ENCODE data around the gene SPAG4. TPM values are rescaled to one million over a fixed set of nuclear protein-coding genes. Genes with fewer than 3 reads are reported as not detected.

The SPAG4 gene
- total RNA-seq, 2 experiments from 2014 or later: 3.8 to 5.7 TPM

GRCh38 chr20:35641743-35642142 lies 26.1 kb downstream of the SPAG4 start:
- POLR2A ChIA-PET: interaction anchor here (0.5 to 1.5 kb wide), 2 partner anchors 11 to 144 kb away, joined by 3 to 4 read pairs; no protein-coding TSS in a partner anchor
- H3K4me1 Mint-ChIP-seq: peaks cover 53% of the 10 kb centered on the region
- peaks cover 15% of the 10 kb centered on the region for H3K36me3 Mint-ChIP-seq
- H3K27ac Mint-ChIP-seq: no peak overlapping the region
- H3K9me3 Mint-ChIP-seq: no peaks in the 10 kb centered on the region
- ATAC-seq (ENCODE audit: low read depth): no peak
- no peaks in the 10 kb centered on the region for H3K27me3 Mint-ChIP-seq
- DNase-seq: no peak
- no peak overlapping the region for H3K4me3 Mint-ChIP-seq

GRCh38 chr20:35643045-35643444 lies 27.4 kb downstream of the SPAG4 start:
- peaks cover 51% of the 10 kb centered on the region for H3K4me1 Mint-ChIP-seq
- ATAC-seq (ENCODE audit: low read depth) (no peak), DNase-seq (no peak)
- no peaks in the 10 kb centered on the region for H3K27me3 Mint-ChIP-seq
- no peak overlapping the region for H3K4me3 Mint-ChIP-seq
- POLR2A ChIA-PET: no interaction called here
- H3K9me3 Mint-ChIP-seq: no peaks in the 10 kb centered on the region
- H3K36me3 Mint-ChIP-seq: peaks cover 20% of the 10 kb centered on the region
- H3K27ac Mint-ChIP-seq: no peak overlapping the region

GRCh38 chr20:35644806-35645205 lies 29.2 kb downstream of the SPAG4 start:
- POLR2A ChIA-PET: interaction anchor here (0.6 to 1.0 kb wide), 2 partner anchors 16 to 25 kb away, joined by 3 read pairs; no protein-coding TSS in a partner anchor
- no peak overlapping the region for H3K4me3 Mint-ChIP-seq
- peak overlapping the region; percentile 2 for H3K27ac Mint-ChIP-seq
- H3K36me3 Mint-ChIP-seq: peaks cover 34% of the 10 kb centered on the region
- no peaks in the 10 kb centered on the region for H3K27me3 Mint-ChIP-seq
- no peaks in the 10 kb centered on the region for H3K9me3 Mint-ChIP-seq
- DNase-seq (no peak), ATAC-seq (ENCODE audit: low read depth) (no peak)
- peaks cover 44% of the 10 kb centered on the region for H3K4me1 Mint-ChIP-seq

GRCh38 chr20:35648836-35649235 lies 33.2 kb downstream of the SPAG4 start:
- Mint-ChIP-seq H3K9me3 (no peaks in the 10 kb centered on the region), H3K36me3 (peaks cover 39% of the 10 kb centered on the region), H3K27me3 (no peaks in the 10 kb centered on the region), H3K4me1 (peaks cover 30% of the 10 kb centered on the region), H3K4me3 (no peak overlapping the region), H3K27ac (peak overlapping the region; percentile 4)
- POLR2A ChIA-PET: interaction anchor here (0.9 kb wide), 1 partner anchor 16 kb away, joined by 3 read pairs; the partner anchor contains the start of genes CPNE1 and RBM12
- DNase-seq: no peak
- no peak for ATAC-seq (ENCODE audit: low read depth)

DNA sequence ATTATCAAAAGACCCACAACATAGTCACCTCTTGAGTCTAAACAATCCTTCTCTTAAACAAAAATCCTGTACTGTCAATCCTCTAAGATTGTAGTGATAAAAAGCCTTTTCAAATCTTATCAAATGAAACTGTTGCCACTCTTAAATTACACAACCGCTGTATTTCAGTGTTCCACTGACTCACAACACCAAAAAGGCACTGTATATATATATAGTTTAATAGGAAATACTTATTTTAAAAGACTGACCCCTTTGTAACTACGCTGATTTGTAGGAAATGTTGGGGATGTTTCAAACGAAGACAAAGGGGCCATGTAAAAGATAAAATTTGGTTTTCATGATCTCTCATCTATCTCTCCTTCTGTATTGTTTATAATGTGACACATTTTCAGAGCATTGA lies 35.0 kb downstream of the SPAG4 start:
- Mint-ChIP-seq H3K9me3 (no peaks in the 10 kb centered on the region), H3K27ac (no peak overlapping the region), H3K4me3 (no peak overlapping the region), H3K4me1 (peaks cover 15% of the 10 kb centered on the region), H3K36me3 (peaks cover 34% of the 10 kb centered on the region), H3K27me3 (no peaks in the 10 kb centered on the region)
- POLR2A ChIA-PET: no interaction called here
- ATAC-seq (ENCODE audit: low read depth) (no peak), DNase-seq (no peak)

DNA sequence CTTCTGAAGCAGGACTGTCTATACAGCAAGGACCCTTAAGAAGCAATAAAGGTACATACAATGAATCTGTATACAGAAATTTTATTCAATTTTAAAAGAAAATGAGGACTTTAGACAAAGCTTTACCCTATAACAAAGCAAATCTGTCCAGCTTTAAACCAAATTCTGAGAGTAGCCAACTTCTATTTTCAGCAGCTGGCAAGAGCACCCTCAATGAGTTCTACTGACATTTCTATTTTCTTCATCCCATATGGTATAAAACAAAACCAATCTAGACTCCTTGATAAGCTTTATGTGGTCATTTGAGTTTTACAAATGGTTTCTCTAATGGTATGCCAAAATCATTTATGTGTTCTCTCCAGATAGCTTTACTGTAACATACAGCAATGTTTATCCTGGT lies 36.3 kb downstream of the SPAG4 start:
- Mint-ChIP-seq H3K27ac (no peak overlapping the region), H3K36me3 (peaks cover 36% of the 10 kb centered on the region), H3K4me1 (peaks cover 10% of the 10 kb centered on the region), H3K4me3 (no peak overlapping the region), H3K9me3 (no peaks in the 10 kb centered on the region), H3K27me3 (no peaks in the 10 kb centered on the region)
- DNase-seq (no peak), ATAC-seq (ENCODE audit: low read depth) (no peak)
- POLR2A ChIA-PET: interaction anchor here (0.7 to 1.6 kb wide), 2 partner anchors 9 to 12 kb away, joined by 3 to 5 read pairs; partner anchors contain the start of genes CPNE1 and RBM12

GRCh38 chr20:35652641-35653429 lies 37.2 kb downstream of the SPAG4 start:
- Mint-ChIP-seq H3K27me3 (no peaks in the 10 kb centered on the region), H3K9me3 (no peaks in the 10 kb centered on the region), H3K36me3 (peaks cover 38% of the 10 kb centered on the region), H3K27ac (no peak overlapping the region), H3K4me1 (peaks cover 15% of the 10 kb centered on the region), H3K4me3 (no peak overlapping the region)
- POLR2A ChIA-PET: interaction anchor here (0.7 to 1.6 kb wide), 2 partner anchors 8 to 11 kb away, joined by 3 to 5 read pairs; partner anchors contain the start of genes CPNE1 and RBM12
- no peak for DNase-seq
- ATAC-seq (ENCODE audit: low read depth): no peak

DNA sequence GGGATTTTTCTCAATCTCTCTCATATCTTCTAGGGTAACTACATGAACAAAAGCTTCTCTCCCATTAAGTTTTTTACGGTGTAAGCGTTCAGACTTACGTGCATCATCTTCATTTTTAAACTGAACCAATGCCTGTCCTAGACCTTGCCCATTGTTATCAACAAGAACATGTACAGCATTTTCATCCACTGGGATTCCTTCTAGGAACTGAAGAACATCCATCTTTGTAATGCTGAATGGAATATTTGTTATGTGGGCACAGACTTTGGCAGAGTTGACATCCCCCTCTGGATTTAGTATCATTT lies 37.8 kb downstream of the SPAG4 start:
- Mint-ChIP-seq H3K9me3 (no peaks in the 10 kb centered on the region), H3K4me1 (peaks cover 15% of the 10 kb centered on the region), H3K27me3 (no peaks in the 10 kb centered on the region), H3K27ac (no peak overlapping the region), H3K4me3 (no peak overlapping the region), H3K36me3 (peaks cover 34% of the 10 kb centered on the region)
- DNase-seq: no peak
- no peak for ATAC-seq (ENCODE audit: low read depth)
- POLR2A ChIA-PET: interaction anchor here (1.0 kb wide), 1 partner anchor 35 kb away, joined by 4 read pairs; no protein-coding TSS in a partner anchor

DNA sequence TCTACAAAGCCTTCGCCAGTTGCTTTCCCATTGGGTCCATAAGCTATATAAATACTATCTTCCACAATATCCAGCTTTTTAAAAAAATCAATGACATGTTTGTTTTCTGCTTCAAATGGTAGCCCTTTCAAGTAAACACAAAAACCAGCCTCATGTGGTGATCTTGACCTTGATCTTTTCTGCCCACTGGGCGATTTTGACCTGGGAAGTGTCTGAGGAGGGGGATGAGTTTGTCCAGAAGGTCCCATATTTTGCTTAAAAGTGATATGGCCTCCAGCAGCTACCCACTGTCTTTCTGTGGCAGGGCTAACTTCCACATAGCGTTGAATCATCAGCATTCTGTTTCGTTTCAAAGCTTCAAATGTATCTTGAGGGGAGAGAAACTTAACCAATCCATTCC lies 38.3 kb downstream of the SPAG4 start:
- Mint-ChIP-seq H3K27ac (no peak overlapping the region), H3K4me3 (no peak overlapping the region), H3K36me3 (peaks cover 33% of the 10 kb centered on the region), H3K9me3 (no peaks in the 10 kb centered on the region), H3K4me1 (peaks cover 17% of the 10 kb centered on the region), H3K27me3 (no peaks in the 10 kb centered on the region)
- ATAC-seq (ENCODE audit: low read depth) (no peak), DNase-seq (no peak)
- POLR2A ChIA-PET: interaction anchor here (1.0 to 1.4 kb wide), 2 partner anchors 12 to 35 kb away, joined by 3 to 4 read pairs; no protein-coding TSS in a partner anchor

DNA sequence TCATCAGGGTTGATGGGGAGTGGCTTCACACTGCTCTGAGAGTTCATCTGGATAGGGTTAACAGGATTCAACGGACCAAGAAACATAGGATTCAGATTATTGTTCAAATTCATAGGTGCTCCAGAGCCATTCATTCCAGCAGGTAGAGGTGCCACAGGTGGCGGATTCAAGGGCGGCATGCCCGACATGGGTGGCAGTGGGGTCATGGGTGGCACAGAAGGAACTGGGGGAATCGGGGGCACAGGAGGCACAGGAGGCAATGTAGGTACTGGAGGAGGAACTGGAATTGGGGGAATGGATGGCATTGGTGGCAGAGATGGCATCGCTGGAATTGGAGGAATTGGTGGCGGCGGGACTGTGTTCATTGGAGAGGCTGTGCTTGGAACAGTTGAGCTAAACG lies 38.8 kb downstream of the SPAG4 start:
- peaks cover 30% of the 10 kb centered on the region for H3K36me3 Mint-ChIP-seq
- ATAC-seq (ENCODE audit: low read depth): no peak
- POLR2A ChIA-PET: interaction anchor here (1.0 to 1.4 kb wide), 2 partner anchors 12 to 36 kb away, joined by 3 to 4 read pairs; no protein-coding TSS in a partner anchor
- H3K4me3 Mint-ChIP-seq: no peak overlapping the region
- no peaks in the 10 kb centered on the region for H3K9me3 Mint-ChIP-seq
- peaks cover 20% of the 10 kb centered on the region for H3K4me1 Mint-ChIP-seq
- H3K27ac Mint-ChIP-seq: no peak overlapping the region
- no peak for DNase-seq
- H3K27me3 Mint-ChIP-seq: no peaks in the 10 kb centered on the region

DNA sequence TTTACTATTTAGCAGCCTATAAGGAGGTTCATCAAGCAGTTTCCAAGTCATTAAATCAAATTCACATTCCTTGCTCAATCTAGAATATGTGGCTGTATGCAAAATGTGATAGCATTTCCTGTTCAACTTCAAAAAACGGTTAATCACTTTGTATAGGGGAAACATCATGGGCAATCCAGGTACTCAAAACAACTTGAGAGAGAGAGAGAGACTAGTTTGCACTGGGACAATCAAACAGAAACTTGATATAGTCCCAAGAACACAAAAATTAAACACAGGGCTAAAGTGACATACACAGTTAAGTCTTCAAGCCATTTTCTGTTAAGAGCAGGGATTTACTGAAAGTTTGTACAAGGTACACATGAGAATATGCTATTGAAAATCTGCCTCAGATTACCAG lies 41.6 kb downstream of the SPAG4 start:
- POLR2A ChIA-PET: interaction anchor here (1.2 kb wide), 1 partner anchor 14 kb away, joined by 3 read pairs; no protein-coding TSS in a partner anchor
- no peak for DNase-seq
- Mint-ChIP-seq H3K4me1 (peaks cover 36% of the 10 kb centered on the region), H3K9me3 (no peaks in the 10 kb centered on the region), H3K36me3 (peaks cover 19% of the 10 kb centered on the region), H3K27ac (peak overlapping the region; percentile 68), H3K27me3 (no peaks in the 10 kb centered on the region), H3K4me3 (peak overlapping the region; percentile 55)
- no peak for ATAC-seq (ENCODE audit: low read depth)

- no peak for ATAC-seq (ENCODE audit: low read depth)
- H3K9me3 Mint-ChIP-seq: no peaks in the 10 kb centered on the region
- DNase-seq: no peak
Measured at GRCh38 chr20:35660122-35660937, 44.7 kb downstream of the SPAG4 start.

GRCh38 chr20:35661053-35661452 lies 45.4 kb downstream of the SPAG4 start:
- Mint-ChIP-seq H3K36me3 (peaks cover 28% of the 10 kb centered on the region), H3K4me3 (peak overlapping the region; percentile 79), H3K4me1 (peaks cover 46% of the 10 kb centered on the region), H3K27ac (peak overlapping the region; percentile 84), H3K27me3 (no peaks in the 10 kb centered on the region), H3K9me3 (no peaks in the 10 kb centered on the region)
- POLR2A ChIA-PET: interaction anchor here (0.7 to 4.8 kb wide), 7 partner anchors 9 to 293 kb away, joined by 3 to 54 read pairs (median 3); partner anchors contain the start of genes RBM39 and SCAND1
- DNase-seq (no peak), ATAC-seq (ENCODE audit: low read depth) (no peak)

More at GRCh38 chr20:35660122-35660937, 44.7 kb downstream of the SPAG4 start:
- H3K36me3 Mint-ChIP-seq: peaks cover 28% of the 10 kb centered on the region
- H3K4me3 Mint-ChIP-seq: peak overlapping the region; percentile 79
- H3K27me3 Mint-ChIP-seq: no peaks in the 10 kb centered on the region
- peaks cover 46% of the 10 kb centered on the region for H3K4me1 Mint-ChIP-seq
- POLR2A ChIA-PET: interaction anchor here (0.7 to 4.8 kb wide), 8 partner anchors 8 to 294 kb away, joined by 3 to 54 read pairs (median 4); partner anchors contain the start of genes RBM39 and SCAND1
- H3K27ac Mint-ChIP-seq: peak overlapping the region; percentile 84
